ENCODE data around the gene IFNAR1.

DNA sequence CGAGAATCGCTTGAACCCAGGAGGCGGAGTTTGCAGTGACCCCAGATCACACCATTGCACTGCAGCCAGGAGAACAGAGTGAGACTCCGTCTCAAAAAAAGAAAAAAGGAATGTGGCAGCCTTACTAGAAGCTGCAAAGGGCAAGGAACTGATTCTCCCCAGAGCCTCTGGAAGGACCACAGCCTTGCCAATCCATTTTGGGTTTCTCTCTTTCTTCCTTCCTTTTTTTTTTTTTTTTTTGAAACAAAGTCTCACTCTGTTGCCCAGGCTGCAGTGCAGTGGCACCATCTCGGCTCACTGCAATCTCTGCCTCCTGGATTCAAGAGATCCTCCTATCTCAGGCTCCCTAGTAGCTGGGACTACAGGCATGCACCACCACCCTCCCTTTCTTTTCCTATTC, 68.6 kb downstream of the IFNAR1 start:
- TF ChIP-seq, protein P1, sequence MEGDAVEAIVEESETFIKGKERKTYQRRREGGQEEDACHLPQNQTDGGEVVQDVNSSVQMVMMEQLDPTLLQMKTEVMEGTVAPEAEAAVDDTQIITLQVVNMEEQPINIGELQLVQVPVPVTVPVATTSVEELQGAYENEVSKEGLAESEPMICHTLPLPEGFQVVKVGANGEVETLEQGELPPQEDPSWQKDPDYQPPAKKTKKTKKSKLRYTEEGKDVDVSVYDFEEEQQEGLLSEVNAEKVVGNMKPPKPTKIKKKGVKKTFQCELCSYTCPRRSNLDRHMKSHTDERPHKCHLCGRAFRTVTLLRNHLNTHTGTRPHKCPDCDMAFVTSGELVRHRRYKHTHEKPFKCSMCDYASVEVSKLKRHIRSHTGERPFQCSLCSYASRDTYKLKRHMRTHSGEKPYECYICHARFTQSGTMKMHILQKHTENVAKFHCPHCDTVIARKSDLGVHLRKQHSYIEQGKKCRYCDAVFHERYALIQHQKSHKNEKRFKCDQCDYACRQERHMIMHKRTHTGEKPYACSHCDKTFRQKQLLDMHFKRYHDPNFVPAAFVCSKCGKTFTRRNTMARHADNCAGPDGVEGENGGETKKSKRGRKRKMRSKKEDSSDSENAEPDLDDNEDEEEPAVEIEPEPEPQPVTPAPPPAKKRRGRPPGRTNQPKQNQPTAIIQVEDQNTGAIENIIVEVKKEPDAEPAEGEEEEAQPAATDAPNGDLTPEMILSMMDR (IDR thresholded peaks at IDR 0.05) = no peak
- TF ChIP-seq POLR2AphosphoS5 (IDR thresholded peaks at IDR 0.05) (no peak), POLR2A (IDR thresholded peaks at IDR 0.05; ENCODE audit: low read depth) (no peak)

Data from esophagus muscularis mucosa (tissue), 3 donors.